Measurements from ENCODE around the gene DHCR24.
"Not testable (repeated sequence)": the region's sequence is repeated elsewhere in the genome, so short reads cannot be mapped to it uniquely, and the experiment has no call there.

Gene DHCR24

DNA sequence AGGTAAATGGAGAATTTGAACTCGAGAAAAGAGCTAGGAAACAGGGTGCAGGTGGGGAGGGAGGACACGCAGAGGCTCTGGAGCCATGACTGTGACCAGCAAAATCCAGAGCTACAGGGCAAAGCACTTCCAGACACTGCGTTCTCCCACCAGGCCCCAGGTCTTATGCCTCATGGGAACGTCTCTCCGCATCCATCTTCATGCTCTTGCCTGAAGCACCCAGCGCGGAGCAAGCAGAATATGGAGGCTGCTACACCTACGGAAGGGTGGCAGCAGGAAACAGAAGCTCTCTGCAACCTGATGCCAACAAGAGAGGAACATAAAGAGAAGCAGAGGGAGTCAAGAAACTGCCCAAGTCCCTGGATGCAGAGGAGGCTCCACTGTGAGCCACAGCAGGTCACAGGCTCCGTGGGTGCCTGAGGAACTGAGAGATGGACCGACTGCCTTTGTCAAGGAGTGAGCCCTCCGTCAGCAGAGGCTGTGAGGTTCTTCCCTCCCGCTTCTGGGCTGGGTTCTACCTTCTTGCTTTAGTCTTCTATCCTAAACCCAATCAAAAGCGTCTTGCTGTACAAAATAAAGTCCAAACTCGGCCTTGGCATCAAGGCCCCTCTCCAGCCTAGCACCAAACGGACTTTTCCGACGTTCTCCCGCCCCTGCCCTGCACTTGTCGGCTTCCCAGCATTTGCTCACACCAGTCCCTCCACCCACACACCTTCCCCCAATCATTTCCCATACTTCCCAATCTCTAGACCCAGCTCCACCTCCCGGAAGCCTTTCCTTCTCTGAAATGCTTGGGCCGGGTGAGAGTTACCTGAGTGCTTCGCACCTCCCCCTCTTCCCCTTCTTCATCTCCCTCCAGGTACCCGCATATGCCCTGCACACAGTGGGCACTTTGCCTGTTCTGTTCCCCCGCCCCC is 930 bp downstream of the DHCR24 start:
- DNase-seq: no peak

DNA sequence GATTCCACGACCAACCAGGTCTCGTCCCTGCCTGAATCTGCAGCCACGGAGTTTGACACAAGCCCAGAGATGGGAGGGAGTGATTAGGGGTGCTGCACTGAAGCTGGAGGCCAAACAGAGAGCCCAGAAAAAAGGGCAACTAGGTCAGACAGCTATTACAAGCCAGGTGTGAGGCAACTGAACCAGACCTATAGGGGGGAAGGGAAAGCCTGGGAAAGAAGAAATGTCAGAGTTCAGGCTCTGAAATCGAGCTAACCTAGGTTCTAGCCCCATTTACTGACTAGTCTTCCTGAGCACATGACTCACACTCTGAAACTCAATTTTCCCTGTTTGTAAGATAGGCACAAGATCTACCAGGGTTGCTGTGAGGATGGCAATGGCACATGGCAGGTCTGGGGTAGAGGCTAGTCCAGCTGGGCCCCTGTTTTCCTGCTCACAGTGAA is 1.7 kb downstream of the DHCR24 start:
- DNase-seq: no peak

DNA sequence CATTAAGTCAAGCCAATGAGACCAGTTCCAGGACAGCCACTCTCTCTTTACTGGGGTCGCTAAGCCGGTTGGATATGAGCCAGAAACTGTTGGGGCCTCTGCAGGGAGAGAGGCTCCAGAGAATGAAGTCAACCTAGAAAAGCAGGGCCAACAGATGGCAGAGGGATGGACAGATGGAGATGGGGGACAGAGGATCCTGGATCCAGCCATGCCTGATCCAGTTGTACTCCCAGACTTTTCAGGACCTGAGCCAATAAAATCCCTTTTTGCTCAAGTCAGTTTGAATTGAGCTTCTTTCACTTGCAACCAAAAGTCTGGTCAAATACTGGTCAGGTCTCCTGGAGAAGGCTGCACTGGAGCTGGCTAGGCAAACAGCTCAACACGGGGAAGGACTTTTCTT is 2.2 kb downstream of the DHCR24 start:
- no peak for DNase-seq

DNA sequence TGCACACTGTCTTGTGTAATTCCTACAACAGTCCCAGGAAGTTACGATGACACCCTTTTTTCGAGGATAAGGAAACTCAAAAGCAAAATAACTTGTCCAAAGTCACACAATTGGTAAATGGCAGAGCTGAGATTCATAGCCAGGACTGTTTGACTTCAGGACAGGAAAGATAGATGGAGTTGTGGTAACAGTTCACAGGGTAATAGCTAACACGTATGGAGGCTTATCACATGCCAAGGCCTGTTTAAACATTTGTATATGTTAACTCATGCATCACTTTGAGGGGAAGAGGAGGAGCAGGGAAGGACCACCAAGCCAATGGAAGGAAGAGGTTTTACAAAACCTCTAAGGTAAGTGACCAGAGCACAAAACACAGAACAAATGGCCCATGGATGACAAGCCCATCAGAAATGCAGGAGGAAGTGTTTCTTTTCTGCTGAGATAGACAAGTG is 2.8 kb downstream of the DHCR24 start:
- DNase-seq: no peak

DNA sequence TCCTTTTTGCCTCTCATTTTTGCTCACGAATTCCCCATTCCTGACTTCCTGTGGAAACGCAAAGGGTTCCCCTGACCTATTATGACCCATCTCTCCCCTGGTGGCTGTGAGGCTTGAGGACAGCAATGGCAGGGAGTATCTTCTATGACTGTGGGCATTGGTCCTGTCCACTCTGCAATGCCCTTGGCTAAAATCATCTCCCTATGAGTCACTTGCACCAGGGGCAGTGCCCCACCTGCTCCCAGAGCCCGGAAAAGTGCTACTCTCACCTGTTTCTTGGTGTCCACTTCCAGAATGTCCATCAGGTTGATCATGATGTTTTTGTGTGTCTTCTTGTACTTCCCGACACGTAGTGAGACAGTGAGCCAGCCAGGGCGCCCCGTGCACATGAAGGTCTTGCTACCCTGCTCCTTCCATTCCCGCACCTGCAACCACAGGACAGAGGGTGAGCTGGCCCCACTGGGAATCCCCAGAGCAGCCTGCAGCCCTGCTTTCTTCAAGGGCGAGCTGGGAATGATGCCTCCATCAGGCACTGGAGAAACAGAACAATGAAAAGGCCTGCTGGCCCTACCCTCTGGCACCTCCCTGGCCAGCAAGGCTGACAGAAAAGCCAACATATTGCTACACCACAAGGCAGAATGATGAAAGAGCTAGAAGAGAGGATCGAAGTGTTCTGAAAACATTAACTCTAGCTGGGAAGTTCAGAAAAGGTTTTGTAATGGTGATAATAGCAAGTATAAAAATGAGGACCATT is 3.5 kb downstream of the DHCR24 start:
- DNase-seq: no peak

DNA sequence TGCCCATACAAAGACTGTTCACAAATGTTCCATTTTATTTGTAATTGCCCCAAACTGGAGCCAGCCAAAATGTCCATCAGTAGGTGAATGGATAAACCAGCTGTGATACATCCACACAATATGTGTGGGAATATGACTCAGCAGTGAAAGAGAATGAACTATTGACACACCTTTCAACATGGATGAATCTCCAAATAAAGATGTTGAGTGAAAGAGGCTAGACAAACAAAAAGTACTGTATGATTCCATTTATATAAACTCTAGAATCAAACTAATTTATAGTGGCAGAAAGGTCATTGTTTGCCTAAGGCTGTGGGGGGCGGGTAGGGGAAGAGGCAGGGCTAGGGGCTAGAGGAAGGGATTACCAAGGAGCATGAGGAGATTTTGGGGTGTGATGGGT is 4.5 kb downstream of the DHCR24 start:
- no peak for DNase-seq

DNA sequence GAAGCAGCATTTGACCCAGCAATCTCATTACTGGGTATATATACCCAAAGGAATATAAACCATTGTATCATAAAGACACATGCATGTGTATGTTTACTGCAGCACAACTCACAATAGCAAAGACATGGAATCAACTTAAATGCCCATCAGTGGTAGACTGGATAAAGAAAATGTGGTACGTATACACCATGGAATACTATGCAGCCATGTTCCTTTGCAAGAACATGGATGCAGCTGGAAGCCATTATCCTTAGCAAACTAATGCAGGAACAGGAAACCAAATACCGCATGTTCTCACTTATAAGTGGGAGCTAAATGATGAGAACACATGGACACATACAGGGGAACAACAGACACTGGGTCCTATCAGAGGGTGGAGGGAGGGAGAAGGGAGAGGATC is 5.4 kb downstream of the DHCR24 start:
- not testable (repeated sequence) for DNase-seq

DNA sequence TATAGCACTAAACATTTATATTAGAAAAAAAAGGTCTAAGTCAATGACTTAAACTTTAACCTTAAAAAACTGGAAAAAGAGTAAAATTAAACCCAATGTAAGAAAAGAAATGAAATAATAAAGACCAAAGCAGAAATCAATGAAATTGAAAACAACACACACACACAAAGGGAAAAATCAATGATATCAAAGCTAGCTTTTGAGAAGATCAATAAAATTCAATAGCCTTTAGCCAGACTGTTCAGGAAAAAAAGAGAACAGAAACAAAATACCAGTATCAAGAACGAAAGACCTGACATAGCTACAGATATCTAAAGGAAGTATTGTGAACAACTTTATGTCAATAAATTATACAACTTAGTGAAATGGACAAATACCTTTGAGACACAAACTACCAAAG is 7.1 kb downstream of the DHCR24 start:
- no peak for DNase-seq

DNA sequence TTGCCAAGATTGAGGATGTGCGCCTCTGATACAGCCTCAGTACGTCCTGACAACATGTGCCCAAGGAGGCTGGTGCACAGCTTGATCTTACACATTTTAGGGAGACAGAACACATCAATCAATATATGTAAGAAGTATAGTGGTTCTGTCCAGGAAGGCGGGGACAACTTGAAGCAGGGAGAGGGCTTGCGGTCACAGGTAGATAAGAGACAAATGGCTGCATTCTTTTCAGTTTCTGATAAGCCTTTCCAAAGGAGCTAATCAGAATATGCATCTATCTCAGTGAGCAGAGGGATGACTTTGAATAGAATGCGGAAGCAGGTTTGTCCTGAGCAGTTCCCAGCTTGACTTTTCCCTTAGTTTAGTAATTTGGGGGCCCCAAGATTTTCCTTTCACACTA is 10.2 kb downstream of the DHCR24 start:
- no peak for DNase-seq

DNA sequence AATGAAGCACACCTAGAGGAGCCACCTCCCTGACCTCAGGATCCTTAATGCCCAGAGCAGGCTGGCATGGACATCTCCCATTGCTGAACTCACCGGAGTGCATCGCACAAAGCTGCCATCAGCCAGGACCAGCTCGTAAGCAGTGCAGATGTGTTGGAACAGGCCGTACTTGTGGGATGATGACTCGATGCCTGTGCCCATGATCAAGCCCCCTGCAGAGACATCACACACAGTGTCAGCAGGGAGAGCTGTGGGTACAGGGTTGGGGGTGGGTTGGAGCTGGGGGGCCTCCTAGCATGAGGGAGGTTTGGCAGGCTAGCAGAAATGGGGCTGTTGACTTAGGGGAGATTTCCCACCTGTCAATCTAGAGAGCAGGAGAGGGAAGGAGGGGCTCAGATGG is 12.0 kb downstream of the DHCR24 start:
- no peak for DNase-seq

DNA sequence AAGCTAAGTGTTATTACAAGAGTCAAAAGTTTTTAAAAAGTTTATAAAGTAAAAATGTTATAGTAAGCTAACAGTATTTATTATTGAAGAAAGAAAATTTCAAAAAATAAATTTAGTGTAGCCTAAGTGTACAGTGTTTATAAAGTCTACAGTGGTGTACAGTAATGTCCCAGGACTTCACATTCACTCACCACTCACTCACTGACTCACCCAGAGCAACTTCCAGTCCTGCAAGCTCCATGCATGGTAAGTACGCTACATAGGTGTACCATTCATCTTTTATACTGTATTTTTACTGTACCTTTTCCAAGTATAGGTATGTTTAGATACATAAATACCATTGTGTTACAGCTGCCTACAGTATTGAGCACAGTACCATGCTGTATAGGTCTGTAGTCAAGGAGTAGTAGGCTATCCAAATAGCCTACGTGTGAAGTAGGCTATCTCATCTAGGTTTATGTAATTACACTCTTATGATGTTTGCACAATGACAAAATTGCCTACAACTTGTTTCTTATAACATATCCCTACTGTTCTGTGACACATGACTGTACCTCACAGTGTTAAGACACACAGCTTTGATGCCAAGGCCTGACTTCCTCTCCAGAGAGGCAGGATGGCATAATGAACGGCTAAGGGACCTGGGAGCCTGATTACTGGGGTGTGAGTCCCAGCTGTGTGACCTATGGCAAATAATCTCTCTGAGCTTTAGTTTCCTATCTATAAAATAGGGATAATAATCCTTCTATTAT is 12.7 kb downstream of the DHCR24 start:
- DNase-seq: no peak

DNA sequence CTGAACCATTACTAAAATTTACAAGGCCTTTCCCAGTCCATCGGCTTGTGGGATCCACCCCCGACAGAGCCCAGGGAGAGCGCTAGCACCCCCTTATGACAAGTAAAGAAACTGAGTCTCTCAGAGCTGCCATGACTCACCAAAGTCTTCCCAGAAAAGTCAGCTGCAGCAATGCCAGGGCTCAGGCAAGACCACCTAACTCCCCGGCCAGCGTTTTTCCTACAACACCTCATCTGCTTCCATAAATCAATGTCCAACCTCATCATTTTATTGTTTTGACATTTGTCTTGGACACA is 15.0 kb downstream of the DHCR24 start:
- DNase-seq: no peak

DNA sequence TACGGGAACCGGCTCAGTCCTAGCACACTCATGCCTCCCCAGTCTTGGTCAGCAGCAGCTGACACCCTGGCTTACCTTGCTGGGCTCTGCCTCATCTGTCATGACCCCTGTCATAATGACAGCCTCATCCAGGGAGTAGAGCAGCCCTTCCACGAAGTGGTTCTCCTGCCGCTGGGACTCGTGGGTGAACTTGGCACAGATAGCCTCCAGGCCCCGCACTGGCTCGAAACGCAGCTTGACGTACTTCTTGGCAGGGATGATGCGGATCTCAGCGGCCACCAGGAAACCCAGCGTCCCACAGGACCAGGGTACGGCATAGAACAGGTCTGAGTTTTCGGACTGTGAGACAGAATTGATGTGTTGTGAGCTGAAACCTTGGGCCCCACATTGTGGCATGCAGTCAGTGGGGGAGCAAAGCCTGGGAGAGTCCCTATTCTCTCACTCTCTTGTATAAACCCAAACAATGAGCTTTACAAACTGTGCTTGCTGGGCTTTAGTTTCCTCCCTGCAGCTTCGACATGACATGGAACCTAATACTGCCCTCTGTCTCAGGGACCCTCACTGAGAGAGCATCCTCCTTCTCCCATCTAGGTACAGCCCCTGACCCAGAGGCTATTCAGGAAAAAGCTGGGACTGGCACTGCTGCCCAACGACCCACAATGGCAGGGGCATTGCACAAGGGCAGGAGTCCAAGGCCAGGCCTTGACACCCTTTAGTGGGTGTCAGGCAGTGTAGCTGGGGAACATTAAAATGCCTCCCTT is 15.5 kb downstream of the DHCR24 start:
- DNase-seq: no peak

DNA sequence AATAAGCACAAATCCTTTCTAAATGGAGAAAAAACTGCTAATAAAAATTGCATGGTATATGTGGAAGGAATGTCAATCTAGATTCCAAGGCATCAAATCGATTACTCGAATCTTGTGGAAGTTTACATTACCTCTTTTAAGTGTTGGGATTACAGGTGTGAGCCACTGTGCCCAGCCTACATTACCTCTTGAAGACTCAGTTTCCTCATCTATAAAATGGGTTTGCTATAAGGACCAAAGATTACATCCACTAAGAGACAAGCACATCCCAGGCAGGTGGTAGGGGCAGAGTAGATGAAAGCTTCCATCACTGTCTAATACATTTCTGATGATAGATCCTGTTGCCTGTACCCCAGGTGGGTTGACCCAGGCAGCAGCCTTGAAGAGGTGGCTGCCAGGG is 16.1 kb downstream of the DHCR24 start:
- DNase-seq: no peak

DNA sequence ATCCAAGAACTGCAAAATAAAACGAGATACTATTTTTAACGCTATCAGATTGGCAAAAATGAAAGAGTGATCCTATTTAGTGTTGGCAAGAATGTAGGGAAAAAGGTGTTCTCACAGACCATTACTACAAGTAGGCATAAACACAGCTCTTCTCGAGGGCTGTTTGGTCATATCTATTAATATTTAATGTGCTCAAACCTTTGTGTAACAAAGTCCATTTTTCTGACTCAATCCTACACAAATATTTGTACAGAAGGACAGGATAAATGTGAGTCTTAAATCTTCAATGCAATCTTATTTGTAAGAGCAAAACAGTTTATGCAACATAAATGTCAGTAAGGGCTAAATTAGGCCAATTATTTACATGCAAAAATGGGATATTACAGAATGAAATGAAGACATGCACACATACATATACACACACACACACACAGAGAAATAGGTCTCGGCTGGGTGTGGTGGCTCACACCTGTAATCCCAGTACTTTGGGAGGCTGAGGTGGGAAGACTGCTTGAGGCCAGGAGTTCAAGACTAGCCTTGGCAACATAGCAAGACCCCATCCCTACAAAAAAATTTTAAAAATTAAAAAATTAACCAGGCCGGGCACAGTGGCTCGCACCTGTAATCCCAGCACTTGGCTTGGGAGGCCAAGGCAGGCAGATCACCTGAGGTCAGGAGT is 17.7 kb downstream of the DHCR24 start:
- no peak for DNase-seq

DNA sequence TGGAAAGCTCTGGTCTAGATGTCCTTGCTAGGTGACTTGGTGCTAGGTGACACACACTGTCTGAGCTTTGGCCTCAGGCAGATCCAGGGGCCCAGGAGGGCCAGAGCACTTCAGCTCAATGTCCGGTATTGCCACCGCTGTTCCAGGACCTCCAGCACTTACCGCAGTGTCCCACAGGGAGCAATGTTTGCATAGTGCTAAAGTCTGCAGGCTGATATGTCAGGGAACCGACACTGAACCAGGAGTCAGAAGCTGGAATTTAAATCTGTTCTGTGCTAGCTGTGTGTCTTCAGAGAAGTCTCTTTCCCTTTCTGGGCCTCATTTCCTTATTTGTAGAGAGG is 19.3 kb downstream of the DHCR24 start:
- DNase-seq: no peak

DNA sequence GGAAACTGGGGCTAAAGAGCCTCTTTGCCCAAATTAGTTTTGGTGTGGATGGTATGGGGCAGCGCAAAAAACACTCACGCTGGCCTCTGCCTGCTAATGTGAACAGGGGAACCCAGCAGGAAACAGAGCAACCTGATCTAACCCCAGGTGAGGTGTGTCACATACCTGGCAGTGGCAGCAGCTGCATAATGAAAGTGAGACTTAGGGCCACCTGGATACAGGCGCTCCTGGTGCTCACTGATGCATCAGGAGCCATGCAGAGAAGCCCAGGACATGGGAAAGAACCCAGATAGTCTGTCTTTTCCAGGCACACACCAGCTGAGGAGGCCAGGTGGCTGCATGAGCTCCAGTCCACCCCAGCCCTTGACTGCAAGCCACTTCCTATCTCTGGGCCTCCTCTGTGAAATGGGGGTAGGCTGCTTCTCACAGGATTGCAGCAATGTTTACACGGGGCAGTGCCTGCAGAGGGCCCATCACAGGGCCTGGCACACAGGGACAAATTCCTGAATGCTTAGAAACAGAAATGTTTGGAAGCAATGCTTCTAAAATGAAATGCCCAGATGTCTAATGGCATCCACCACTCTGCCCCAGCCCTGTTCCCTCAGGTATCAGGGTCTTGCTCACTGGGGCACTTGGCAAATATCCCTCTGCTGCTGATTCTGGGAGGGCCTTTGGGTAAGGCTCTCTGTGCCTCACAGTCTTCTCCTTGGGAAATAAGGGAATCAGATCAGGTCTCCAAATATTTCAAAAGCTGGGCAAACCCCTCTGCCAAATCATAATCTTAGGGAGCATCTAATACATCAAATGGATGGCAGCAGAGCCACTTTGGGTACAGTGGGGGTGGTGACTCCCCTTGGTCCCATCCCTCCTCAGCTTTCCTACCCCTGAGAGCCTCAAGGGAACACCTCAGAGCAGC is 19.9 kb downstream of the DHCR24 start:
- DNase-seq: no peak

DNA sequence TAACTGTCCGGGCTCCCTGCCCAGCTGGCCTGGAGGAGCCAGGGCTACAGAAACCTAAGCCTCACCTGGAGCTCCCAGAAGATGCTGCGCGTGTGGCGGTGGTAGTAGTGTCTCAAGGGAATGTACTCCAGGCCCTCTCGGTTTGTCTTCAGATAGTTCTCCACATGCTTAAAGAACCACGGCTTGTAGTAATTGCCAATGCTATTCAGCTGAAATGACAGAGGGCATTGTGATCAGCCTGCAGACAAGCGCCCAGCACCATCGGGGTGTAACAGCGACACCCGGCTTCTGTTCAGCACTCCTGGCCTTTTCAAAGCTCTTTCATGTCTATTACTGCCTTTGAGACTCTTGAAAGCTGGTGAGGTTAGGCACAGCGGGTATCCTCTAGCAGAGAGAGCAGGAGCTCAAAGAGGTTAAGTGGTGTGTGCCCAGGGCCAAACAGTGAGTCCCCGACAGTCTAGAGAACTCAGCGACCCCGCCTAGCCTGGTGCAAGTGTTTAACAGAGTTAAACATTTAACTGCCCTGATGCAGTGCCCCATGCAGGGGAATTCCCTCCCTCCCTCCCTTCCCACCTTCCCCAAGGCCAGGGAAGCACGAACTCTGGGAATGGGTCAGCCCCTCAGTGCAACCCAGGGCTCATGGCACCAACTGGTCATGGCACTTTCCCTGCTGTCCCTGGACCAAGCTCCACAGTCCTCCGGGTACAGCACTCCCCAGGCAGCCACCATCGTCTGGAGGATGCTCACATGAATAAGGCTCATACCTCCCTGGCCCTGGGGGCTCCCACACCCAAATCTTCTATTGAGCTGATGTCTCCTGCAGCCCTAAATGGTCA is 21.5 kb downstream of the DHCR24 start:
- DNase-seq: no peak

DNA sequence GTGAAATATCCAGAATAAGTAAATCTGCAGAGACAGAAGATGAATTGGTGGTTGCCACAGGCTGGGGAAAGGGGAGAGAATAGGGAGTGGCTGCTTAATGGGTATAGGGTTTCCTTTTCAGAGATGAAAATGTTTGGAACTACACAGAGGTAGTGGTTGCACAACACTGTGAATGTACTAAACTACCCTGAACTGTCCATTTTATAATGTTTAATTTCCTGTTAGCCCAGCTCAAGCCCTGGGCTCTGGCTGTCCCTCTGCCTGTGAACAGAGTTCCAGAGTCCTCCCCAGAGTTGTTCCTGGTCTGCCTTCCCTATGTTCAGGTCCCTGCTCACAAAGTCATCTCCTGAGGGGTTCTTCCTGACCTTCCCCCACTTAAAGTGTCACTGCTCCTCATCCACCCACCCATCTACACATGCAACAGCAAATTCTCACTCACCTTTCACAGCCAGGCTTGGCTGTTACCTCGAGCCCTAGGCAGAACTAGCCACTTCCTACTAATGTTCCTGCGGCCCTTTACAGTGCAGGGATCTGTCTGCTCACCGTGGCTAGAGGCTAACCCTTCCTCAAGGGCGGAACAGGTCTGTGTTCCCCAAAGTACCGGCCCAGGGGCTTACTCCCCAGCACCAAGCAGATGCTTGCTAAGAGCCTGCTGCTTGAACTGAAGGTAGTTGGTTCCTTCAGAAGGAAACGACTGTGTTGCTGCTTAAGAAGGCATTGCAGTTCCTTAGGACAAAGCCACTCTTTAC is 22.4 kb downstream of the DHCR24 start:
- DNase-seq: no peak

DNA sequence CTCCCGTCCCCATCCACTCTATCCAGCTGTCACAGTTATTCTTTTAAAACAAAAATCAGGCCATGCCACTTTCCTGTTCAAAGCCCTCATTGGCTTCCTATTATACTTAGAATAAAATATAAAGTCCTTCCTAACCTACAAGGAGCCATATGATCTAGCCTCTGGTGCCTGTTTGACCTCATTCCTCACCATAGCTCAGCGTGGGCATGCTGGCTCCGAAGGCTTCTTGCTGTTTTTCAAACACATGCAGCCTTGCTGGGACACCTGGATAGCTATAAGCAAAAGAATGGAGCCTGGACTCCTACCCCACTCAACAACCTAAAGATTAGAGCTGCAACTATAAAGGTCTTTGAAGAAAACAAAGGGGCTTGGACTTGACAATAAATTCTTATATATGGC is 23.7 kb downstream of the DHCR24 start:
- no peak for DNase-seq
